Stimulated activated CD4-positive, alpha-beta T cell treated with anti-CD3 and anti-CD28 coated beads, Interleukin-2, amount 100 ng/mL, for 4 hours (primary cell): Measurements from ENCODE around the gene SLC6A6.
"Not testable (repeated sequence)": the region's sequence is repeated elsewhere in the genome, so short reads cannot be mapped to it uniquely, and the experiment has no call there.

Experiments used
- DNase-seq: peaks from one replicate; pipeline ENCODE4 v3.0.0-alpha.2; 2020; ENCODE audit warnings: low read depth

SLC6A6 gene

DNA sequence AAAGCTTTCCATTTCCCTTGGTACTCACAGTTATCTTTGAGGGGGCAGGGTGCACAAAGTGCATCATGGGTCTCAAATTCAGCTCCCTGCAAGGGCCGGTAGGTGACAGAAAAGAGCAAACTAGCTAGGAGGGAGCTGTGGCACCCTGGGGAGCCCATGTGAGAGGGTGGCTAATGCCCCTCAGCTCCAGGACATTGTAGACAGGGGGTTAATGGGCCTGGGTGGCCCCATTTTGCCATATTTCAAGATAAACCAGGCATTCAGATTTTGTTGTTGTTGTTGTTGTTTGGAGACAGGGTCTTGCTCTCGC lies 3.7 kb upstream of the SLC6A6 start:
- no peak for DNase-seq

DNA sequence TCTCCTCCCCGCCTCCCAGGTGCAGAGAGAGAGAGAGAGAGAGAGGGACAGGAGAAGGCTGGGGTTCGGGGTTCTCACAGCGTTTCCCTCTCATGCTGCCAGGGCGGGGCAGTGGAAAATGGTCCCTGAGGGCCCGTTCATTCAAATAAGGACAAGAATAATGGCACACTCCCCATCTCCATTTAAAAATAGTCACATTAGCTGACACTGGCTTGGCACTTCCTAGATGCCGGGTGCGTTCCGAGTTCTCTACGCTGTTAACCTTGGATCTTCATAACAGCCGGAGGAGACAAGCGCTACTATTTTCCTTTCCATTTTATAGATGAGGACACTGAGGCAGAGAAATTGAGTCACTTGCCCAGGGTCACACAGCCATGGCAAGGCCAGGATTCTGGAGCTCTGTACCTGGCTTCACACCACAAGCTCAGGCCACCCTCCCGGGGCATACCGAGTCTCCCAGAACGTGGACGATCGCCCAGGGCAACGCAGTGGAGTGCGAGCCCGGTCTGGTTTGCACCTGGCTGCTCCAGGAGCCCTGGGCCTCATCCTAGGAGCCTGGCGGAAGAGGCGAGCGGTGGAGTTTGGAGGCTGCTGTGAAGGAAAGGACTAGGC lies 608 bp upstream of the SLC6A6 start:
- DNase-seq = no peak

DNA sequence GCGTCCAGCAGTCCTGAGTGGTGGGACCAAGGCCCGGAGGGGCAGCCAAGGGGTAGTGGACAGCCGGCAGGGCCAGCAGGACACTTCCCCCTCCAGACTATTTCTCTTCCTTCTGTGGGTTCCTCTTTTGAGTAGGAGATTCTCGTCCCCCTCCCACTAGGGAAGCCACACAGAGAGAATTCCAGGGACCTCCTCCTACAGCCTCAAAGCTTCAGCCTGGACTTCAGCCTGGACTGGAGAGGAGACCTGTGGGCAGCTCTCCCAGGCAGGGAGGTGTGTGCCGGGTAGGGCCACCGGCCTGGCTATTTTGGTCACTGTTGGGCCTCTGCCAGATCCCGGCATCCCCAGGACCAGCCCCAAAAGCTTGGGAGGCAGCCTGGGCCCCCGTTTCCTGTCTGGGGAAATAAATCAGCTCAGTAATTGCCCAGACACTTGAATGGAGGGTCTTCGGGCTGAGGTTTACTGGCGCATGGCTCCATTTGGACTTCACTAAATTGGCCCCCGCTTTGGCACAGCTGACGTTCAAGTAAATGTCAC lies 1.3 kb downstream of the SLC6A6 start:
- DNase-seq = no peak

DNA sequence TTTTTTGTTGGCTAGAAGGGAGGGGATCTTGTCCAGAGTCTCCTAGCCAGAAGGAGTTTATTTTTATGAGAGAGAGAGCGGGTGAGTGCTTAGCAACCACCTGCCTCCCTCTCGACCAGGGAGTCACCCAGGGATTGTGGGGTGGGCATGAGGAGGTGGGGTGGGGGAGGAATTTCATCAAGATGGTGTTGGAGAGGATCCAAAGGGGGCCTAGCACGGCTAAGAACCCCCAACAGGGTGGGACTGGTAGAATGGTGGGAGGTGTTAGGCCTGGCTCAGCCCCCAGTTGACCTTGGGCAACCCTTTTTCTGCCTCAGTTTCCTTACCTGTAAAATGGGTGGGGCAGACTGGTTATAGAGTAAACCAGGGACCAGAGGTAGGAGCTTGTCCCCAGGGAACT lies 1.8 kb downstream of the SLC6A6 start:
- no peak for DNase-seq

DNA sequence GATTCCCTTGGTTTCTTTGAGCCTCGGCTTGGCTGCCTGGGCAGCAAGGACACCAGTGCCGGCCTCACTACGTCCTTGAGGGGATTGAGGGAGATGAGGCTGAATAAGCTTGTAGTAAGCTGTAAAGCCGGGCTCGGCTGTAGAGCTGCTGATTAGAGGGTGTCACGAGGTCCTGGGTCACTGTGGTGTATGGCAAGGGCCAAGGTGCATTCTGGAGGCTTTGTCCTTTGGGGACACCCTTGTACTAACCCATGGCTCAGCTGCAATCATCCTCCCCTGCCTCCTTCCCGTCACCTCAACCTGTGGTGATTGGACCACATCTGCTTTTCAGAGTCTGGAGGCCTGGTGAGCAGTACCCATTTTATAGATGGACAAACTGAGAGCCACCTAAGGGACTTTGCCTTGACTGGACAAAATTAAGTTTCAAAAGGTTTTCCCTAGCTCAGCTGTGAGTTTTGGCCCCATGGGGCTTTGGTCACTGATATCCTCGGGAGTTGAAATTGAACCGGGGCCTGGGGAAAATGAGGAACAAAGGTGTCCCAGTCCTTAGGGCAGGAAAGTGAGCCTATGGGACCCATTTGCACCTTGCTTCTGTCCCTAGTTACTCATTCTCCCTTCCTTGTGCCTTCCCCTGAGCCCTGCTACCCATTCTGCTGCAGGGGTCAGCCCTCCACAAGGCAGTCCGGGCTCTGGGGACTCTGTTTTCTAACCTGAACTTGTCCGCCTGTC lies 2.4 kb downstream of the SLC6A6 start:
- DNase-seq = no peak

DNA sequence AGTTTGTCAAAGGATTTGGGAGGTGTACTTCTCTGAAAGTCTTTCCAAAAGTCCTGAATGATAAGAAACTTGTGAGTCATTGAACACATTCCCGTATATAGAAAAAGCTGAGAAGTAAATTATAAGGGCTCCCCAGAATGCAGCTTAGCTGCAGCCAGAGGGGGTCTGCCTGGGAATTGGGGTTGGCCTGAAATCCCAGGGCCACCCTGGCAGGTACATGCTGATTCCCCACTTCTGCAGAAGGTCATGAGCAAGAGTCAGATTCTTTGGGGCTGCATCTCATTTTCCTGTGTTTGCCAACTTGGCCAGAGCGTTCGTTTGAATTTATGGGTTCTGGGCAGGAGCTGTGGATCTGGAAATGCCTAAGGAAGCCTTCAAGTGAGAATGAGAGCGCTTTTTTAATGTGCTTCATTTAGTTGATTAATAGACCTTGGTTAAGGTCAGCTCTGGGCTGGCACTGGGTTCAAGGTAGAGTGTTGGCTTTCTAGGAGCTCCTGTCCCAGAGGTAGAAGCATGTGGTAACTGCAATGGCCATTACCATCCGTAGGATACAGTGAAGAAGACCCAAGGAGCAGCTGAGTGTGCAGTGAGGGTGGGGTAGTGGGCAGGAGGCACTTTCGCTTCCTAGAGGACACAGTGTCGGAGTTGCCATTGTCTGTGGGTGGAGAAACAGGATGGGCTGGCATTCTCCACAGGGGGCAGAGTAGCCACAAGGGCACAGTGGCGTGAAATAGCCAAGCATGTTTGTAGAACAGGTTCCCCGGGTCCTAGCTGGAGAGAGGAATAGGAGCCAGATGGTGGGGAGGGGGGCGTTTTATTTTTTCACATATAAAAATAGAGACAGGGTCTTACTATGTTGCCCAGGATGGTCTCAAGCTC lies 3.2 kb downstream of the SLC6A6 start:
- DNase-seq = no peak

DNA sequence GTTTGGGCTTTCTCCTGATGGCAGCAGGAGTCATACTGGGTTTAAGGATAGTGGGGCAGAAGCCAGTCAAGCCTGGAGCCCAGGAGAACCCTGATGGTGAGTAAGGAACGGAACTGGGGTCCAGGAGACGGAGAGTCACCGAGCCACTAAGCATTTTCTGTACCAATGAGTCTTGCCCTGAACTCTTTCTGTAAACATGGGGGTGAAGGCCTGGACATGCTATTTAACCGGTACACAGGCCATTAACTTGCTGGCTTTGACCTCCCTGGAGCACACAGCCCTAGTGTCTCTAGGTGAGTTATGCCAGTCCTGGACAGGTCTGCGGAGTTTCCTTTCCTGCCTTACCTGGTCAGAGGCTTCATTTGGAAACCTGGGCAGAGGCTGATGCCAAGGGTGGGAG lies 3.9 kb downstream of the SLC6A6 start:
- DNase-seq = no peak

DNA sequence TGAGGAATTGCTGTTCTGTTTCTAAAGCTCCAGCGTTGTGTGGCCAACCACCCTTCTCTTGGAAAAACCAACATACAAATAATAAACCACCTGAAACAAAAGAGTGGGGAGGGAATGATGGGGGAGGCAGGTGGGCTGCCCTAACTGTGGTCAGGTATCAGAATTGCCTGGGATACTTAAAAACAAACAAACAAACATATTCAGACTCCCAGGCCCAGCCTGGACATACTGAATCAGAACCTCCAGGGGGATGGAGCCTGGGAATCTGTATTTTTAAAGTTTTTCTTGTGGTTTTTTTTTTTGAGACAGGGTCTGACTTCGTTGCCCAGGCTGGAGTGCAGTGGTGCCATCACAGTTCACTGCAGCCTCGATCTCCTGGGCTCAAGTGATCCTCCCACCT lies 4.4 kb downstream of the SLC6A6 start:
- DNase-seq = no peak

DNA sequence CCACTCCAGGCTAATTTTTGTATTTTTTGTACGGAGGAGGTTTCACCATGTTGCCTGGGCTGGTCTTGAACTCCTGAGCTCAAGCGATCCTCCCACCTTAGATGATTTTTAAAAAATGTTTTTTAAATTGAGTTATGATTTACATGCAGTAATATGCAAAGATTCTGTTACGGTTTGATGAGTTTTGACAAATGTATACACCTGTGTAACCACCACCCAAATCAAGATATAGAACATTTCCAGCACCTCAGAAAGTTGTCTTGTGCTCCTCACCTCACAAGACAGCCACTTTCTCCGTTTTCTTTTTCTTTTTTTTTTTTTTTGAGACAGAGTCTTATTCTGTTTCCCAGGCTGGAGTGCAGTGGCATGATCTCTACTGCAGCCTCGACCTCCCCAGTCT lies 4.8 kb downstream of the SLC6A6 start:
- DNase-seq = no peak

DNA sequence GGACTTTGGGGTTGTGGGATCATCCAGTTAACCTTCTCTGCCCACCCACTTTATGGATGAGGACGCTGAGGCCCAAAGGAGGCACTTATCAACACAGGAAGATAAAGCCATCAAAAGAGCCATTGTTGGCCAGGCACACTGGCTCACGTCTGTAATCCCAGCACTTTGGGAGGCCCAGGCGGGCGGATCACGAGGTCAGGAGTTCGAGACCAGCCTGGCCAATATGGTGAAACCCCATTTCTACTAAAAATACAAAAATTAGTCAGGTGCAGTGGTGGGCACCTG lies 7.3 kb downstream of the SLC6A6 start:
- DNase-seq = not testable (repeated sequence)

DNA sequence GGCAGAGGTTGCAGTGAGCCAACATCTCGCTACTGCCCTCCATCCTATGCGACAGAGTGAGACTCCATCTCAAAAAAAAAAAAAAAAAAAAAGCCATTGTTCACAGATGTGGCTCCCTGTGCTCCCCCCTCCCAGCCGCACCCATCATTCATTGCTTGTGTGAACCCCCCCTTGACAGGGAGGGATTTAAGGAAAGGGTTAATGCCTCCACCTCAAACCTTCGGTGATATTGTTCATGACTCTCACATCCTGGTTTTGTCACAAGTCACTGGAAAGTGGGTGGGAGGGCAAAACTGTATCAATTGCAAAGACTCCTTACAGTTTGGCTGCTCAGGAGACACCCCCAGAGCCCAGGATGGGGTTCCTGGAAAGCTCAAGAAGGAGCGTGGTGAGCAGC lies 7.7 kb downstream of the SLC6A6 start:
- no peak for DNase-seq

DNA sequence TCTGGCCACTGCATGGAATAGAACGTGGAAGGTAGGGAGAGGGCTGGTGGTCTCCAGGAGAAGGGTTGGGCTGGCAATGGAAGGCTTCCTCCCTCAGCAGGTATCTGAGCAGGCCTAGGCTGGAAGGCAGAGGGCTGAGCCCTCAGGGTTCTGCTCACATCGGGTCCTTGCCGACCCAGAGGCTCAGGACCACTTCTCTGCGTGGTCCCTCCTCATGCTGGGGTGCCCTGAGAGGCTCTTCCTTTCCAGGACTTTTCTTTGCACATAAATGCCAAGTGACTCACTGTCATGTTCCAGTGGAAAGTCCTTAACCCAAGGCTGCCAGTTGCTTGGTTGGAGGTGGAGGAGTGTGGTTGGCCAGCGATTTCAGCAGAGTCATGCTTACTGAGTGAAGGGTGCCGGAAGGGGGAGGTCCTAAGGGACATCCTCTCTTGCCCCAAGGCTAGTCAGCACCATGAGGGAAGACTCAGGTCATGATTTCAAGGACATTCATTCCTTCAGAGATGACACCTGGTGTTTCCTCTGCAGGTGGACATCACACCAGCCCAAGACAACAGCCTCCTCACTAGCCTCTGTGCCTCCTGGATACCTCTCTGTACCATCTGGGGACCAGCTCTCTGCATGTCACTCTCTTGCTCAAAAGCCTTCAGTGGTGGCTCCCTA lies 8.2 kb downstream of the SLC6A6 start:
- DNase-seq = no peak

DNA sequence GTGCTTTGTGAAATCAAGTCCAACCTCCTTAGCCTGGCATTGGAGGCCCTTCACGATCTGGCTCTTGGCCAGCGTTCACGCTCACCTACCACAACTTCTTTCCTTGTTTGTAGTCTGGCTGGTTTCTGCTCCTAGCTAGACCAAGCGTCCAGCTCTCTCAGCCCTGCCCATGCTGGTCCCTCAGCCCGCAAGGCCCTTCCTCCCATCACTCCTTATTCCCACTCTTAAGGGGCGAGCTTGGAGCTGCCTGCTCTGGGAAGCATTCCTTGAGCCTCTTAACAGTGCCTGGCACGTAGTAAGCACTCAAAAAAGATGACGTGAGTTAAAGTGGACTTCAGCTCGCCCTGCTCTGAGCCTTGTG lies 8.7 kb downstream of the SLC6A6 start:
- DNase-seq = no peak

DNA sequence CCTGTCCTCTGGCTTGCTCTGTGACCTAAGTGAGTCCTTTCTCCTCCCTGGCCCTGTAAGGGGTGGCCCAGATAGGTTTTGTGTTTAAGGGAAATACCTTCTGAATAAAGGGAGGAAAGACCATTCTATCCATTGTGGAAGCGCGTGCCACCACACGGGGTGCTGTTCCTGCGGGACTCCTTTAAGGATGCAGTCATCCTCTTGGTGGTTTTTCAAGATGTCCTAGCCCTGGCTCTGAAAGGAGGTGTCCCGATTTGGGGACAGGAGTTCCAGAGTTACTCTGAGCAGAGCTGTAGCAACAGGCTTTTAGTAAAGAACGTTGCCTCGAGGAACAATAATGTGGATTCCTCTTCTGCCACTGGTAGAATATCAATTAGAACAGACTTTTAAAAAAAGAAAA lies 9.6 kb downstream of the SLC6A6 start:
- no peak for DNase-seq

DNA sequence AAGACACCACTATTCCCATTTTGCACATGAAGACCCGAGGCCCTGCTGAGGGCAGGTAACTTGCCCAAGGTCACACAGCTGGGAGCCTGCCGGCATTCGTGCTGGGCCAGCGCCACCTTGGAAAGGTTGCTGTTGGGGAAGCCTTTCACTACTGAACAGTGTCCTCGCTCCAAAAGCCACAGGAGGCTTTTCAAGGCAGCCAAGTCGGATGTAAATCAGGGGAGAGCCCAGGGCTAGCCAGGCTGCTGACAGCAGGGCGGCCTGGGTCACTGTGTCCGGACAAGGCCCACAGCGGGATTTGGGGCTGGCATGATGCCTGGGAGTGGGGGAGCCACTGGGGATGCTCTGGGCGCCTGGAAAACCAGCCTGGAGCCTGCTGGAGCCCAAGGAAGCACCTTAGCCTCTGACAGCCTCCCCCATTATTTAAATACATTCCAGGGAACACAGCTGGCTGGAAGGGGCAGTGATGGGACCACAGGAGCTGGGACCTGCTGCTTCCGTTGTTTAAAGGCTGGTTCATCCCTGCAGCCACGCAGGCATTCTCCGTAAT lies 10.5 kb downstream of the SLC6A6 start:
- no peak for DNase-seq

DNA sequence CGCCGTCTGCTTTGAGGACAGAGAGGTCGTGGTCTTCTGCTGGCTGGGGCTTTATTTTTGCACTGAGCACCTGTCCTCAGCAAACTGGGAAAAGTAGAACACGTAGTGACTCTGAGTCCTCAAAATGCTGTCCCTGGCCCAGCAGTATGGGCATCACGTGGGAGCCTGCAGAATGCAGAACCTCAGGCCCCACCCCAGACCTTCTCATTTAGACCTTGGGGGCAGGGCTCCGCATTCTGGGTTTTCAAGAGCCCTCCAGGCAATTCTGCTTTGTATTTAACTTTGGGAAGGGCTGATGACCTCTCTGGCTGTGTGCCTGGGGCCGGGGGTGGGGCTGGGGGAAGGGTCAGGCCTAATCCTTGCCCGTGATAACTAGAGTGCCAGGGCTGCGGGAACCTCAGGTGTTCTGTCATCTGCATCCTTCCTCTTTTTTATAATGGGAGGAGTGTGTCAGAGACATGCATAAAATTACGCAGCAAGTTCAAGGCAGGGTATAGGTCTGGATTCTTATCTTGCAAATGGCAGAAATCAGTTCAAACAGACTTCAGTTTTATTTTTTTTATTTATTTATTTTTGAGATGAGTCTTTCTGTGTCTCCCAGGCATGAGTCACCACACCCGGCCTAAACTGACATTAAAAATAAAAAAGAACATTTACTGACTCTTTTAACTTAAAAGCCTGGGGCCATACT lies 11.1 kb downstream of the SLC6A6 start:
- no peak for DNase-seq

DNA sequence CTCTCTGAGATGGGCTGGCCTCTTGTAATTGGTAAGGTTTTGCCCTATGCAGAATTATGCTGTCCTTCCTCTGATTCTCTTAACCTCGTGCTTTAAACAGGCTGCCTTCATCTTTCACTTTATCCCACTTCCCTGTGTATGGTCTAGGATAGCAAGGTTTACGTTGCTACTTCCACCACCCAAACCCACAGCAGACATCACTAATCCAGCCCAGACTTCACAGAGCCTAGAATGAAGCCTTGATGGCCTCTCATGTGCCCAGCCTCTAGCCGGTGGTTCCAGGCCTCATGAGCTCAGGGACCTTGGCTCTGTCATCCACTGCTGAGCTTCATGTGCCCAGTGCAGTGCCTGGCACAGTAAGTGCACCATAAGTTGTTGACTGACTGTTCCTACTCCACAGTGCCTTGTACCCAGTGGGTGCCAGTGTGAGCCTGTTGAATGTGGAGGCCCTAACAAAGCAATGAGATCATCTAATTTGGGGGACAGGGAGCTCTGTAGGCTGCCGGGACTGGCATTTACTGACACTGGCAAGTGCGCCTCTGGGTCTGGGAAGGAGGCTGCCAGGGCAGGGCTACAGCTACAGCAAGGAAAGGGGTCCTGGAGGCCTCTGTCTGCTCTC lies 12.5 kb downstream of the SLC6A6 start:
- DNase-seq = no peak

DNA sequence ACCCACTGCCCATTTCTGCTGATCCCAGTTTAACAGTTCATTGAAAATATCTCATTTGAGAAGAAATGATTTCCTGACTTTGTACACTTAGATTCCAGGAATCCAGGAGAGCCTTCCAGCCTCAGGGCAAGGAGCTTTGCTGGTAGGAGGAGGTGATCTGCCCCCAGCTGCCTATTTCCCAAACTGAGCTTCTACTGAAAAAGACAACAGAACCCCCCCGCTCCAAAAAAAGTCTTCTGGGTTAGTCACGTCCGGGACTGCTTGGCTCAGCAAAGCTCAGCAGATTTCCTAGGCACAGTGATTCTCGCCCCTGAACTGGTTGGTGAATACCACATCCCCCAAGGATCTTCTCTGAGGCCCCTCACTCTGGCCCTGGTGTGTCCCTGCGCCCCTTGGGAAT lies 13.1 kb downstream of the SLC6A6 start:
- no peak for DNase-seq

DNA sequence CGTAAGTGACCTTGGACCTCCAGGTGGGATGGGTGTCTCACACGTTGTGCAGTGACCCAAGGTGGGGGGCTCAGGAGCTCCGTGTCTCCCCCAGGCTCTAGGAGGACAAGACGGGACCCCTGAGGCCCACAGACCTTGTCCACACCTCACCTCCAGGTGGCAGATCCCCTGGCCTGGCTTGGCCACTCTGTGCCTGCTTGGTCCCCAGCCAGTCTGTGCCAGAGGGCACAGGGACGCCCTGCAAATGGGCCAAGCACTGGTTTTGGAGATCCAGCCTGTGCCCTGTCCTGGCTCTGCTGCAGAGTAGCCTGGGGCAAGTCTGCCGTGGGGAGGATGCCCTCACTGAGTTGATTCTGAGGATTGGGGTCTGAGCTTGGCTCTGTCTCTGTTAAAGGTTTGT lies 14.0 kb downstream of the SLC6A6 start:
- DNase-seq = no peak

DNA sequence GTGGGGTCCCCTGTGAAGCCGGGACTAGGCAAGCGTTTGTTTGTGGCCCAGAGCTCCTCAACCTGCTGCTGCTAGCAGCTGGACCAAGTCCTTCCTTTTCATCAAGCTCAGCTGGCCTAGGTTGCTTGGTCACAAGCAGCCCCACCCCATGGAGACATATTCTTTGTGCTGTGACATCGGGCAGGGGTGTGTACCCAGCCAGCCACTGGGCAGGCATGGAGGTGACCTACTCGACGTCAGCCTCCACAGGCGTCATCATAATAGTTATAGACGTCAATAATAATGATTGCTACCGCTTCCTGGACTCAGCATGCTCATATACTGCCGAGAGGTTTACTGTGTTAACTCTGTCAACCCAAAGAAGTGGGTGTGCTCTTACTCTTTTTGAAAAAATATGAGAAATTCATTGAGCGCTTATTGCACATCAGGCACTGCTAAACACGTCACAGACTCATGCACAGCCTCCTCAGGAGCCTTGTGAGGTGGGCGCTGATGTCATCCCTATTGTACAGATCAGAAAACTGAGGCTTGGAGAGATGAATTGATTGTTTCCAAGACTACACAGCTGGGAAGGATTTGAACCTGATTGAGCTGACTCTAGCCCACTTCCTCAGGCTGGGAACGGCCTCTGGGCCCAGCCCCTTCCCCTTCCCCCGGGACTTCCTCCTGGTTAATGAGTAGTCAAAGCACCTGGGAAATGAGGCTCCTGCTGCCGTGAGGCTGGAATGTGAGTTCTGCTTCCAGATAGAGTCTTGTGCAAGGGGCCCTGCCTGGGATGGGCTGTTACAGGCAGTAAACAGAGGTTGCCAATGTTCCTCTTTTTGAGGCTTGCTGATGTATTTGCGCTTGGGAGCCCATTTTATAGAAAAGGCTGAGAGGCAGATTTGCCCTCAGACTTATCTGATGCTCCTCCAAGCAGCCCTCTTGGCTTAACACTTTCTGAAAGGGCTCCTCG lies 16.2 kb downstream of the SLC6A6 start:
- no peak for DNase-seq
